IPS-NIHi7 (cell line): ENCODE results near the gene LBP.
"Not testable (repeated sequence)": the region's sequence is repeated elsewhere in the genome, so short reads cannot be mapped to it uniquely, and the experiment has no call there.

Experiments
- DNase-seq: peaks from one replicate; pipeline ENCODE4 v3.0.0; 2012; ENCODE audit warnings: mixed read lengths; ENCODE audit errors: extremely low spot score

Gene LBP

DNA sequence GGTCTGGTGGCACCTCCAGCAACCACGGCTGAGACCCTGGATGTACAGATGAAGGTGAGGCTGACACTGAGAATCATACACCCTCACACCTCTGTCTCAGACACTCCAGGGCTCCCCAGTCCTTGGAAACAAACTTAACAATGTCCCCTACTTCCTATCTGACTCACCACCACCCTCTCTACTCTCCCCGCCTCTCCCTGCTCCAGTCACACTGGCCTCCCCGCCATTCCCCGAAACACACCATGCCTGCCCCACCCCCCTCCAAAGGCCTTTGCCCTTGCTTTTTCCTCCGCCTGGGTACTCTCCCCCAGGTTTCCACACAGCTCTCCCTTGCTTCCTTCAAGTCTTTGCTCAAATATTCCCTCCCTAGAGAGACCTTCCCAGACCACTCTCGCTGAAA lies 26.1 kb upstream of the LBP start:
- DNase-seq, result no peak

DNA sequence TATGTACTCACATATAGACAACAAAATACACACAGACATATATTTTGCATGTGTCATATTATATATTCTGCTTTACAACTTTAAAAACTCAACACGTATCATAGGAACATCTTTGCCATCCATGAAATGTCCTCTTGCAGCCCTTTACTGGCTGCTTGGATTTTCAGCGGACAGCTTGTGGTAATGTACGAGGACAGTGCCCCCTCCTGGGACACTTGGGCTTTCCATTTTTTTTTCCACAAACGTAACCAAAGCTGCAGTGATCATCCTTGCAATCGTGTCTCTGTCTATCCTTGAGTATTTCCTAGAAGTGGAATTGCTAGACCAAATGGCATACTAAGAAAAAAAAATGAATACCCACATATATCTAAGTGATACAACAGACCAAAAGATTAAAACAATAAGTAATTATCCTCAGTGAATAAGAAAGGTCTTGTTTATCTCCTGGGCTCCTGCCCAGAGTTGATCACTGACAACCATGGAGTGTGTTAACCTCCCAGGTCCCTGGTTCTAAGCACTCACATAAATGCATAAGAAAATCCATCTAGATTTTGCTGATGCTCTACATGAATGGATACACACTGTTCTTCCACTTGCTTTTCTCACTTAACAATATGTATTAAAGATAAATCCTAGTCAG lies 24.2 kb upstream of the LBP start:
- peak; percentile 67 for DNase-seq

DNA sequence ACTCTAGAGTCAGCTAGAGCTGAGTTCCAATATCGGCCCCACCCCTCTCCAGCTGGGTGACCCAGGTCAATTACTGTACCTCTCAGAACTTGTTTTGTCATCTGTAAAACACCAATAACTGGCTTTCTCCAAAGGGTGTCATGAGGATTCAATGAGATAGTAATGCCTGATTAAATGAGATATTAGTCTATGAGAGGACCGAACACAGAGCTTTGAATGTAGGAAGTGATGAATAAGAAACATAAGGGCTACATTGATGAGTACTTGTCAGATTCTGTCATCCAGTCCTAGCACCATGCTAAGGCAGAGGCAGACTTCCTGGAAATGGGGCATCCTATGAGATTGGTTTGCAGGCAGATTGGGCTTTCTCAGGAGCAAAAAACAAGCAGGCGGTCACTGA lies 22.1 kb upstream of the LBP start:
- DNase-seq, result no peak

DNA sequence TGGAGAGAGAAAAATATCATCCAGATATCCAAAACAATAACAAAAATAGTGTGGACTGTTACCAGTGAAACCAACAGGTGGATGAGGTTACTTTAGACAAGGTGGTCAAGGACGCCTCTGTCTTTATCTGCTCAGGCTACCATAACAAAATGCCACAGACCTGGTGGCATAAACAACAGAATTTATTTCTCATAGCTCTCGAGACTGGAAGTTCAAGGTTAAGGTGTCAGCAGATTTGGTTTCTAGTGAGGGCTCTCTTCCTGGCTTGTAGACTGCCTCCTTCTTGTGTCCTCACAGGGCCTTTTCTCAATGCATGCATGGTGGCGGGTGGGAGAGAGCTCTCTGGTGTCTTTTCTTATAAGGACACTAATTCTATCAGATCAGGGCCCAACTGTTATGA lies 21.1 kb upstream of the LBP start:
- DNase-seq, result no peak

DNA sequence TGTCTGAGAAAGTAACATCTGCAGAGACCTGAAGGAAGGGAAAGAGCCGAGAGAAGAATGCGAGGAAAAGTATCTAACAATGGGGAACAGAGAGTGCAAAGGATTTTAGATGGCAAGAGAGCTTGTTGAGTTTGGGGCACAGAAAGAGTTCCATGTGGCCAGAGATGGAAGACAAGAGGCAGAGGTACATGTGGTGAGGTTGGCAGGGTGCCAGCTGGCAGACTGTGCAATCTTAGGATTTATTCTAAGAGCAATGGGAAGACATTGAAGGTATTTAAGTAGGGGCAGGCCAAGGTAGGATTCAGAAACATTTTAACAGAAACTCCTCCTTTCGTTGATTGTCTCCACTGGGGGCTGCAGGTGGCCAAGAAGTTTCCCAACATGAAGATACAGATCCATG lies 20.4 kb upstream of the LBP start:
- DNase-seq, result no peak

- no peak for DNase-seq
These were observed 20.0 kb upstream of the LBP start for GRCh38 chr20:38326309-38326708.

DNA sequence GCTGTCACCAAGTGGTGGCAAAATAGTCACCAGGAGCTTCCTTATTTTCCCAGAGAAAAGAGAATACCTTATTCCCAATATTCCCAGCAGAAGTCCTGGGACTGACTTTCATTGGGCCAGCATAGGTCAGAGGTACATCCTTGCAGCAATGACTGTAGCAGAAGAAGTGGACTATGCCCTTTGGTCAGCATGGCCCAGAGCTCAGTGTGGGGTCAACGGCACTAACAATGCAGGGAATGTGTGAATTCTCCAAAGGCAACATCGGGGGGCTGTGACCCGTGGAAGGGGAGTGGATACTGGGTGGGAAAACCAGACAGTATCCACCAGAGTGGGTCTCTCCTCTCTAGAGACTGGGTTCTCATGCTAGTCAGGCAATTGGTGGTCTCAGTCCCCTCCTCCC lies 15.6 kb upstream of the LBP start:
- no peak for DNase-seq

DNA sequence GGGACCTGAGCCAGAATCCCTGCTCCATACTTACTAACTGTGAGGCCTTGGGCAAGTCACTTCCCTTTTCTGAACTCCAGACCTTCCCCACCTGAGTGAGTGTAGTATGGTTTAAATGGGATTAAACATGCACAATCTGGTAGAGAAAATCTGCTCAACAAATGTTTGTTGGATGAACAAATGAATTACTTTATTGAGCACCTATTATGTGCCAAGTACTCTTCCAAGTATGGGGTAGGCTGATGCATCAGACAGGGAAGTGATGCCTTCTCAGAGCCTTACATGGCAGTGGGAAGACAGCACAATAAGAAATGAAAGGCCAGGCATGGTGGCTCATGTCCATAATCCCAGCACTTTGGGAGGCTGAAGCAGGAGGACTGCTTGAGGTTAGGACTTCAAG lies 15.0 kb upstream of the LBP start:
- no peak for DNase-seq

- no peak for DNase-seq
These were observed 14.5 kb upstream of the LBP start for GRCh38 chr20:38331814-38332213.

DNA sequence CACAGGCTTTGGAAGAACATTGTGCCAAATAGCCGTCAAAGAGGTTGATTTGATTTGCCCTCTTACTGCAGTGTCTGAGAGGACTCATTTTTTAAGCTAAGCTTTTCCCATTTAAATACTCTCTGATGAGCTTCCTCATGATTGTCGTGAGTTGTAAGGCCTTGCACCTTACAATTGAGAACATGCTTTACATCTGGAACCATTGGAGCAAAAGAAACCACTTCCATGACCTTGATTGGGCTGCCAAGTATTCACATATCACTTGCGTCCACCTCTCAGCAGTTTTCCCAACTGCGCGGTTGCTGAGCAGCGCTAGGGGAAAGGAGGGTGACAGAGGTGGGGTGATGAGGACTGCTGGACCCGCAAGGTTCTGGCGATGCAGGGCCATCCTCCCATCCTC lies 12.3 kb upstream of the LBP start:
- no peak for DNase-seq

- no peak for DNase-seq
These were observed 9.6 kb upstream of the LBP start for GRCh38 chr20:38336726-38337125.

GRCh38 chr20:38337561-38338140 lies 8.6 kb upstream of the LBP start:
- peak; percentile 91 for DNase-seq

DNA sequence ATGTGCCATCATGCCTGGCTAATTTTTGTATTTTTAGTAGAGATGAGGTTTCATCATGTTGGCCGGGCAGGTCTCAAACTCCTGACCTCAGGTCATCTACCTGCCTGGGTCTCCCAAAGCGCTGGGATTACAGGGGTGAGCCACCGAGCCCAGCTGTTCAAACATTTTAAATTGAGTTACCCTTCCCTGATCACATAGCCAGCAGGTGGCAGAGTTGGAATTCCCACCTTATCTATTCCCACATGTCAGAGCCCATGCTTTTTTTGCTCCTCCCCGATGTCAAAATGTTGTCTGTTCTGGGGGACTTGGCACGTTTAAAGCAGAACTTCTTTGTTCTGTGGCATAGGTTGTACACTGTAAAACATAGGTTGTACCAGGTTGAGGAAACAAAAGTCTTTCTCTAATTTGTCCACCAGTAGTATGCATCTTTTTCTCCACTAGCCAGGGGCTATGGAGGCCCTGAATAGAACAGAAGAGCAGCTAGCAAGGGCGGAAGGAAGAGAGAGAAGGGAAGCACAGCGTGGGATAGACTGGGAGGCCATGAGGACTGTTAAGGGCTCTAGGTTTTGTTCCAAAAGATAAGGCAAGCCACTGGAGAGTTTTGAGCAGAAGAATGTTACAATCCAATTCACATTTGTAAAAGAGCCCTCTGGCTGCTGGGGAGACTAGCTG lies 7.3 kb upstream of the LBP start:
- peak; percentile 63 for DNase-seq

DNA sequence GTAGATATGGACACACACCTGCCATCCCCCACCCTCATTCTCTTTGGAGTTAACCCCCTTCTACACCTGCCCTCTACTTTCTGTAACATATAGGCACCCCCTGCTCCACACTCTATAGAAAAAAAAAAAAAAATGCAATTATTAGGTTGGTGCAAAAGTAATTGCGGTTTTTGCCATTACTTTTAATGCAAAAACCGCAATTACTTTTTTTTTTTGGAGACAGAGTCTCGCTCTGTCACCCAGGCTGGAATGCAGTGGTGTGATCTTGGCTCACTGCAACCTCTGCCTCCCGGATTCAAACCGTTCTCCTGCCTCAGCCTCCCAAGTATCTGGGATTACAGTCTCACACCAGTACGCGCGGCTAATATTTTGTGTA lies 6.8 kb upstream of the LBP start:
- not testable (repeated sequence) for DNase-seq

- DNase-seq, result no peak
These were observed 6.3 kb upstream of the LBP start for GRCh38 chr20:38339997-38340396.

DNA sequence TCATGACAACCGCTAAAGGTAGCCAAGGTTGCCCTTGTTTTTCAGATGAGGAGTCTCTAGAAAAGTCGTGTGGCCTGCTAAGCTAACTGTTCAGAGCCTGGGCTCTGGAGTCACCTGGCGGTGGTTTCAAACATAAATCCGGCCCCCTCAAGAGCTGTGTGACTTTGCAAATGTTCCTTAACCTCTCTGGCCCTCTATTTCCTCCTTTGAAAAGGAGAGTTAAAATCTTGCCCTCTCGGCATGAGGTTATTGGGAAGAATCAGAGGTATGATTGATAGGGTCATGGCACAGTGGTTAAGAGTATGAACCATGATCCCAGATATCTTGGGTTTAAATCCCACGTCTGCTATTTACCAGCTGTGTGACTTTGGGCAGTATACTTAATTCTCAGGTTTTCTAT lies 5.6 kb upstream of the LBP start:
- DNase-seq, result no peak

- peak; percentile 74 for DNase-seq
These were observed 4.1 kb upstream of the LBP start for GRCh38 chr20:38342216-38342615.

DNA sequence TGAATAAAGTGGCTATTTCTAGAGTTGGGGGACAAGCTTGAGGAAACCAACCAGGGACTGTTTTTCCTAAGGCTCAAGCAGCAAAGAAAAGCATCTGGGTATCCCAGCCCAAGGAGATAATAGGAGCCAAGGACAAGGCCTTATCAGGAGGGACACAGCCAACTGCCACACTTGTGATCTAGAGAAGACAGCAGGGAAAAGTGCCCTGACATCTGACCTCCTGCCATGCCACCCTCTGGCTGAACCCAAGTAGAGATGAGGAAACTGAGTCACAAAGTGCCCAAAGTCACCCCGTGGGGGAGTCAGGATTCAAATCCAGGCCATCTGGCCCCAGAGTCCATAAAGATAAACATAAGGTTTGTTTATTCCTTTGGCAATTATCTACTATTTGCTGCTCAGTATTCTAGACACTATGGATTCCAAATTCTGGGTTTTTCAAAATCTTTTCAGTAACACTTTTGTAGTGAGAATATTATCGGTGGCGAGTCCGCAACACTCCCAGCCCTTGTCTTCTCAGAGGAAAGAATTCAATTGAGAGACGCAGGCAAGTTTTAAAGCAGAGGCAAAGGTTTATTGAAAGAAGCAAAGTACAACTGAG lies 3.5 kb upstream of the LBP start:
- DNase-seq, result no peak

GRCh38 chr20:38343311-38344106 lies 2.8 kb upstream of the LBP start:
- no peak for DNase-seq

DNA sequence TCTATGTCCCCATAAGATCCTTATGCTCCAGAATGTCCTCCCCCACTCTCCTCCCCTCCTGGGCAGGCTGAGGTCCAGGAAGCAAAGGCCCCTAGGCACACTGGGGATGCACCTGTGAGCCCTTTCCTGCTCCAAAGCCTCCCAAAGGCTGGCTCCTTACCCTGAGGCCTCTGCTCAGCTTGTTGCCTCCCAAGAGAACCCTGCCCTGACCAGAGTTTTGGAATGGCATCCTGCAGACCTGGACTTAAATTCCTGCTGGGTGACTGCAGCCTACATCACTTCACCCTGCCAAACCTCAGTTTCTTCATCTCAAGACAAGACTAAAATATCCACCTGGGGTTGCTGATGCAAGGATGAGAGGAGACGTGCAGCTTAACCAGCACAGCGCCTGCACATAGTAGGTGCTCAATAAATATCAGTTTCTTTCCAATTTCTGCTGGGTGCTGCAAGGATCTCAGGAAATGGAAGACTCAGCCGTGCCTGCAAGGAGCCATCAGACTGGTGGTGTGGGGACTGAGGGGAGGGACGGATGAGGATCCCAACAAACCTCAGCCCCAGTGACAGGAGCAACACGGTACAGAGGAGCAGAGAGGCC lies 2.1 kb upstream of the LBP start:
- no peak for DNase-seq

DNA sequence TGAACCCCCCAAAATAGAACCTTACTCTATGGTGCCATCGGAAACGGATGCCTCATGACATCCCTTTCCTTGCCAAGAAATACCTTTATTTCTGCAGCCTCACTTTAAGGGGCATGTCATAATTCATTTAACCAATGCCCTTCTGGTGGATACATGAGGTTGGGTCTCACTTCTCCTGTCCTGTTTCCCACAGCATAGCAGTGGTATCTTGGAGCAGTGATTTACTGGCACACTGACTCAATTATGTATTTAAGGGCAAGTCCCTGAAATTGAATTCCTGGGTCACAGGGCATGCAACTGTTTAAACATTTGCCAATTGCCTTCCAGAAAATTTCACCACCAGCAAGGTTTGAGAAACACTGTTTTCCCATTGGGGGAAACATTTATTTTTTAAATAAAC lies 639 bp upstream of the LBP start:
- DNase-seq, result no peak

GRCh38 chr20:38346741-38347140 lies 459 bp downstream of the LBP start:
- DNase-seq, result no peak
